MM.1S (cell line): Measurements from ENCODE around the gene CRYBA4.

ENCODE experiments used
- CTCF ChIP-seq: fragments of 300-600 bp; sonication (generic); IDR thresholded peaks from 2 replicates; pipeline ENCODE4 v1.5.1; 2016; ENCODE audit warnings: antibody characterized with exemption, low read length, mixed read lengths
- EZH2 ChIP-seq: fragments of 300-600 bp; sonication (generic); optimal IDR thresholded peaks from 2 replicates; pipeline ENCODE3; 2017; ENCODE audit warnings: low read depth, mild to moderate bottlenecking, antibody characterized with exemption, low read length, mixed read lengths

- no peak for TF ChIP-seq CTCF
- no peak for TF ChIP-seq EZH2
Observed at GRCh38 chr22:26616650-26617049, 5.1 kb upstream of the CRYBA4 start.
